ENCODE measurements around the gene CFAP47.
"Not testable (repeated sequence)": the region's sequence is repeated elsewhere in the genome, so short reads cannot be mapped to it uniquely, and the experiment has no call there.

DNA sequence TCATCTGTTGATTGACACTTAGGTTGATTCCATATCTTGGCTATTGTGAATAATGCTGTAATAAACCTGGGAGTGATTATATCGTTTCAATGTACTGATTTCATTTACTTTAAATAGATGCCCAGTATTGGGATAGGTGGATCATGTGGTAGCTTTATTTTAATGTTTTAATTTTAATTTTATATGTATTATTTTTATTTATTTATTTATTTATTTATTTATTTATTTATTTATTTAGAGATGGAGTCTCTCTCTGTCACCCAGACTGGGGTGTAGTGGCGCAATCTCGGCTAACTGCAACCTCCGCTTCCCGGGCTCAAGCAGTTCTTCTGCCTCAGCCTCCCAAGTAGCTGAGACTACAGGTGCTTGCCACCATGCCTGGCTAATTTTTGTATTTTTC is 155.5 kb downstream of the CFAP47 start:
- TF ChIP-seq, protein P1, sequence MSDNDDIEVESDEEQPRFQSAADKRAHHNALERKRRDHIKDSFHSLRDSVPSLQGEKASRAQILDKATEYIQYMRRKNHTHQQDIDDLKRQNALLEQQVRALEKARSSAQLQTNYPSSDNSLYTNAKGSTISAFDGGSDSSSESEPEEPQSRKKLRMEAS (IDR thresholded peaks at IDR 0.05), result not testable (repeated sequence)
- not testable (repeated sequence) for TF ChIP-seq POLR2AphosphoS5 (IDR thresholded peaks at IDR 0.05; ENCODE audit: low read depth, low read length); CHD2 (IDR thresholded peaks at IDR 0.05; ENCODE audit: low read length); EP300 (IDR thresholded peaks at IDR 0.05; ENCODE audit: borderline replicate concordance in 1 of 2, low read depth in 2 of 2, low read length in 2 of 2); EGR1 (IDR thresholded peaks at IDR 0.05; ENCODE audit: borderline replicate concordance, low read depth, low read length); TCF12 (IDR thresholded peaks at IDR 0.05; ENCODE audit: low read depth, low read length); HDAC6 (IDR thresholded peaks at IDR 0.05; ENCODE audit: low read depth, low read length); TAF1 (IDR thresholded peaks at IDR 0.05; ENCODE audit: low read depth, low read length); EZH2 (IDR thresholded peaks at IDR 0.05; ENCODE audit: low read depth, low read length, severe bottlenecking); BRCA1 (IDR thresholded peaks at IDR 0.05; ENCODE audit: low read depth, low read length)
- TF ChIP-seq, protein P2, sequence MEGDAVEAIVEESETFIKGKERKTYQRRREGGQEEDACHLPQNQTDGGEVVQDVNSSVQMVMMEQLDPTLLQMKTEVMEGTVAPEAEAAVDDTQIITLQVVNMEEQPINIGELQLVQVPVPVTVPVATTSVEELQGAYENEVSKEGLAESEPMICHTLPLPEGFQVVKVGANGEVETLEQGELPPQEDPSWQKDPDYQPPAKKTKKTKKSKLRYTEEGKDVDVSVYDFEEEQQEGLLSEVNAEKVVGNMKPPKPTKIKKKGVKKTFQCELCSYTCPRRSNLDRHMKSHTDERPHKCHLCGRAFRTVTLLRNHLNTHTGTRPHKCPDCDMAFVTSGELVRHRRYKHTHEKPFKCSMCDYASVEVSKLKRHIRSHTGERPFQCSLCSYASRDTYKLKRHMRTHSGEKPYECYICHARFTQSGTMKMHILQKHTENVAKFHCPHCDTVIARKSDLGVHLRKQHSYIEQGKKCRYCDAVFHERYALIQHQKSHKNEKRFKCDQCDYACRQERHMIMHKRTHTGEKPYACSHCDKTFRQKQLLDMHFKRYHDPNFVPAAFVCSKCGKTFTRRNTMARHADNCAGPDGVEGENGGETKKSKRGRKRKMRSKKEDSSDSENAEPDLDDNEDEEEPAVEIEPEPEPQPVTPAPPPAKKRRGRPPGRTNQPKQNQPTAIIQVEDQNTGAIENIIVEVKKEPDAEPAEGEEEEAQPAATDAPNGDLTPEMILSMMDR (IDR thresholded peaks at IDR 0.05; ENCODE audit: control extremely low read depth in 1 of 3, insufficient read depth in 1 of 3, low read depth in 1 of 3, low read length in 3 of 3), result not testable (repeated sequence)
- TF ChIP-seq, protein P3, sequence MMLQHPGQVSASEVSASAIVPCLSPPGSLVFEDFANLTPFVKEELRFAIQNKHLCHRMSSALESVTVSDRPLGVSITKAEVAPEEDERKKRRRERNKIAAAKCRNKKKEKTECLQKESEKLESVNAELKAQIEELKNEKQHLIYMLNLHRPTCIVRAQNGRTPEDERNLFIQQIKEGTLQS (IDR thresholded peaks at IDR 0.05; ENCODE audit: insufficient read depth, low read depth, low read length), result not testable (repeated sequence)

Measured in H1 (cell line).